Muscle of leg (tissue), 16 donors: Measurements from ENCODE around the gene IL16. TPM values are rescaled to one million over a fixed set of nuclear protein-coding genes. Genes with fewer than 3 reads are reported as not detected.
"Not testable (repeated sequence)": the region's sequence is repeated elsewhere in the genome, so short reads cannot be mapped to it uniquely, and the experiment has no call there.

Experiments used
- DNase-seq: peaks from one replicate; pipeline ENCODE4 v3.0.0; 2013
- H3K27ac ChIP-seq: one replicate; pipeline ENCODE4 v1.5.1; 2013; ENCODE audit warnings: mild to moderate bottlenecking, low read length, control low read depth
- H3K27me3 ChIP-seq: one replicate; pipeline ENCODE4 v1.6.1; 2013; ENCODE audit warnings: low read length; ENCODE audit not compliant: control insufficient read depth, insufficient read depth
- H3K36me3 ChIP-seq: one replicate; pipeline ENCODE4 v1.6.1; 2013; ENCODE audit warnings: low read length; ENCODE audit not compliant: control insufficient read depth, insufficient read depth
- H3K4me1 ChIP-seq: one replicate; pipeline ENCODE4 v1.6.1; 2013; ENCODE audit warnings: low read length; ENCODE audit not compliant: control insufficient read depth, insufficient read depth
- H3K4me3 ChIP-seq: one replicate; pipeline ENCODE4 v1.5.1; 2013; ENCODE audit warnings: low read length, control low read depth
- H3K9me3 ChIP-seq: replicated peaks from 2 replicates; pipeline ENCODE4 v1.6.1; 2013; ENCODE audit warnings: low read depth, low read length; ENCODE audit not compliant: control insufficient read depth
- WGBS: methylation state at CpG from one replicate; pipeline ENCODE4 v1.1.5; 2013; ENCODE audit warnings: missing lambda C conversion rate; ENCODE audit not compliant: insufficient coverage; 5-methylcytosine and 5-hydroxymethylcytosine counted together
- long read RNA-seq, 11 donors: transcript quantifications; one replicate each; lab custom pipeline, GENCODE V29; 2026
- polyA plus RNA-seq, 8 donors: library from polyadenylated mRNA; unstranded; fragments of 120-200 nt; gene quantifications; one replicate each; pipeline versions ENCODE4 v1.2.1 to v1.2.3, GENCODE V29; 2013; ENCODE audit warnings: inconsistent platforms in 1 of 8, low replicate concordance in 1 of 8; ENCODE audit not compliant: insufficient read length in 8 of 8, insufficient read depth in 1 of 8
- total RNA-seq: library from RNA; stranded (reverse); fragments of 120-200 nt; gene quantifications from one replicate; pipeline ENCODE4 v1.2.4, GENCODE V29; 2013

IL16 gene
- total RNA-seq (3.9 TPM), polyA plus RNA-seq (1 to 10 TPM; 4.2 to 8.9 (median 7.4) TPM)
- long read RNA-seq, donor 1: 0 reads
- long read RNA-seq, donor 2: 0 reads
- long read RNA-seq, donor 3: 0 reads
- long read RNA-seq, donor 4: 0 reads
- long read RNA-seq, donor 5: 0 reads
- long read RNA-seq, donor 6, partial matches to known transcripts: 0 of 3 reads
- long read RNA-seq, donor 6, other reads (novel, unspliced or antisense): 0 of 3 reads
- long read RNA-seq, donor 7: 0 reads
- long read RNA-seq, donor 8: 0 reads
- long read RNA-seq, donor 9: 0 reads
- long read RNA-seq, donor 10, partial matches to known transcripts: 5 of 6 reads
- long read RNA-seq, donor 10, other reads (novel, unspliced or antisense): 0 of 6 reads
- long read RNA-seq, donor 11: 0 reads

- Histone ChIP-seq H3K9me3 (no peaks in the 10 kb centered on the region), H3K4me3 (no peak within 1 kb of the TSS), H3K27ac (no peak within 1 kb of the TSS), H3K27me3 (peaks cover 4% of the 10 kb centered on the region), H3K4me1 (no peaks in the 10 kb centered on the region), H3K36me3 (no peaks in the 10 kb centered on the region)
- no peak for DNase-seq
- 75% methylated on average over 16 of the region's 16 CpGs for WGBS
Measured at GRCh38 chr15:81196576-81197254, at the start of gene IL16. Gene IL16, plus strand, starts transcription at chr15:81196879. Its CDS starts 28,521 bp downstream, at chr15:81225400.

- Histone ChIP-seq H3K27me3 (peaks cover 2% of the 10 kb centered on the region), H3K27ac (no peak overlapping the region), H3K9me3 (no peaks in the 10 kb centered on the region), H3K4me3 (no peak overlapping the region), H3K36me3 (no peaks in the 10 kb centered on the region), H3K4me1 (peaks cover 3% of the 10 kb centered on the region)
- DNase-seq: no peak
- 86% methylated on average over 5 of the region's 7 CpGs for WGBS
Measured at GRCh38 chr15:81151389-81151788, 45.3 kb upstream of the IL16 start.

GRCh38 chr15:81152339-81152738 lies 44.3 kb upstream of the IL16 start:
- no peak overlapping the region for H3K27ac ChIP-seq
- H3K4me3 ChIP-seq: no peak overlapping the region
- WGBS: no CpG with 5 or more reads among the region's 4 CpGs
- DNase-seq: no peak
- H3K27me3 ChIP-seq: peaks cover 2% of the 10 kb centered on the region
- H3K4me1 ChIP-seq: peaks cover 5% of the 10 kb centered on the region
- no peaks in the 10 kb centered on the region for H3K9me3 ChIP-seq
- H3K36me3 ChIP-seq: no peaks in the 10 kb centered on the region

- no peak for DNase-seq
- H3K9me3 ChIP-seq: no peaks in the 10 kb centered on the region
- 93% methylated on average over 3 of the region's 4 CpGs for WGBS
Measured at GRCh38 chr15:81152799-81153198, 43.9 kb upstream of the IL16 start.

GRCh38 chr15:81155375-81156218 lies 41.1 kb upstream of the IL16 start:
- Histone ChIP-seq H3K4me1 (peaks cover 12% of the 10 kb centered on the region), H3K27ac (no peak overlapping the region)

More at GRCh38 chr15:81152799-81153198, 43.9 kb upstream of the IL16 start:
- H3K36me3 ChIP-seq: no peaks in the 10 kb centered on the region
- no peak overlapping the region for H3K4me3 ChIP-seq
- no peak overlapping the region for H3K27ac ChIP-seq
- H3K27me3 ChIP-seq: peaks cover 2% of the 10 kb centered on the region
- peaks cover 6% of the 10 kb centered on the region for H3K4me1 ChIP-seq

DNA sequence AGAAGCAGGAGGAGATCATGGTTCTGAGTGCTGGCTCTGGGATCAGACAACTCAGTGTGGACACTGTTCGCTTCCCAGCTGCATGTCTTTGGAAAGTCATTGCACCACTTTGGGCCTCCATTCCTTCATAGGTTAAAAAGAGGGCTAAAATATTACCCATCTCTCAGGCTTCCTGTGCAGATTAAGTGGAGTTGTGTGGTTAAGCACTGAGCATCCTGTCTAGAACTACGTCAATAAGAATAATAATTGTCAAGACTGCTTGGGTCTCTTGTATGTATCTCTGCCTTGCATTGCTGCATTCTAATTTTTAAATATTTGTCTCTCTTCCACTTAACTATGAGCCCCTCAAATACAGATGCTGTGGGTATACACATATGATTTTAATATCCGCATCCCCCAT lies 40.4 kb upstream of the IL16 start:
- WGBS: no CpG with 5 or more reads among the region's 3 CpGs
- Histone ChIP-seq H3K27ac (no peak overlapping the region), H3K4me3 (no peak overlapping the region), H3K9me3 (no peaks in the 10 kb centered on the region), H3K36me3 (no peaks in the 10 kb centered on the region), H3K4me1 (peaks cover 19% of the 10 kb centered on the region), H3K27me3 (no peaks in the 10 kb centered on the region)
- no peak for DNase-seq

More at GRCh38 chr15:81155375-81156218, 41.1 kb upstream of the IL16 start:
- WGBS: 38% methylated on average over 5 of the region's 10 CpGs
- DNase-seq: peak; percentile 81
- peaks cover 2% of the 10 kb centered on the region for H3K27me3 ChIP-seq
- H3K9me3 ChIP-seq: no peaks in the 10 kb centered on the region
- no peaks in the 10 kb centered on the region for H3K36me3 ChIP-seq
- H3K4me3 ChIP-seq: no peak overlapping the region

DNA sequence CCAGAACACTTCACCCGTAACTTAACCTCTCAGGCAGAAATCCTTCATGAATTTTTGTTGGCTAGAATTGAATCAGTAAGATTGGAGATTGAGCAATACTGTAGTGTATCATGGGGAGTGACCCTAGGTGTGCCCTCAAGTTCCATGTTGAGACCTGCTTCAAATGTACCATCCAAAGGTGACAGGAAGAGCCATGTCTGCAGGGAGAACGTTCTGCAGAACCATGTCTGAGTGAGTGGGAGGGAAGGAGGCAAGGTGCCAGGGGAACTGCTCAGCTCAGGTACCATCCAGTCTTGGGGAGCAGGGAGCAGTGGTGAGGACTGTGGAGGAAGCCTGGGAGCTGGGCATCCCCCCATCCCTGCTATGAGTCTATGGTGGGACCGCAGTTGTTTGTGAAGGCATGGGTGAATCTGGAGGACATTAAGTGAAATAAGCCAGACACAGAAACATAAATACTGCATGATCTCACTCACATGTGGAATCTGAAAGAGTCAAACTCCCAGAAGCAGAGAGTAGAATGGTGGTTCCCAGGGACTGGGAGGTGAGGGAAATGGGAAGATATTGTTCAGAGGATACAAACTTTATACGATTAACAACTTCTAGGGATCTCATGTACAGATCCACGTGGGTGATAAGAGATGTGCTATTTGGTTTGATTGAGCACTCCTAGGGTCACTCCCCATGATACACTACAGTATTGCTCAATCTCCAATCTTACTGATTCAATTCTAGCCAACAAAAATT lies 39.3 kb upstream of the IL16 start:
- H3K36me3 ChIP-seq: no peaks in the 10 kb centered on the region
- peak; percentile 60 for DNase-seq
- H3K9me3 ChIP-seq: no peaks in the 10 kb centered on the region
- no peaks in the 10 kb centered on the region for H3K27me3 ChIP-seq
- H3K4me3 ChIP-seq: no peak overlapping the region
- WGBS: 25% methylated on average over 1 of the region's 5 CpGs
- H3K4me1 ChIP-seq: peaks cover 25% of the 10 kb centered on the region
- no peak overlapping the region for H3K27ac ChIP-seq

GRCh38 chr15:81157939-81158223 lies 38.8 kb upstream of the IL16 start:
- Histone ChIP-seq H3K27me3 (no peaks in the 10 kb centered on the region), H3K36me3 (no peaks in the 10 kb centered on the region), H3K9me3 (no peaks in the 10 kb centered on the region), H3K4me1 (peaks cover 25% of the 10 kb centered on the region), H3K4me3 (no peak overlapping the region), H3K27ac (no peak overlapping the region)
- no CpG with 5 or more reads among the region's 2 CpGs for WGBS
- DNase-seq: no peak

- not testable (repeated sequence) for H3K27ac ChIP-seq, H3K9me3 ChIP-seq, DNase-seq, H3K27me3 ChIP-seq, H3K36me3 ChIP-seq, H3K4me3 ChIP-seq
- WGBS: 85% methylated on average over 11 of the region's 37 CpGs
- peaks cover 25% of the 10 kb centered on the region for H3K4me1 ChIP-seq
Measured at GRCh38 chr15:81158561-81158960, 38.1 kb upstream of the IL16 start.
